NCI-H2227 (cell line): Measurements from ENCODE around the gene ARHGEF38.
"Not testable (repeated sequence)": the region's sequence is repeated elsewhere in the genome, so short reads cannot be mapped to it uniquely, and the experiment has no call there.

ENCODE experiments used
- DNase-seq: peaks from one replicate; lab custom pipeline; 2025; ENCODE audit not compliant: unreplicated experiment; lab: John Stamatoyannopoulos, UW

The ARHGEF38 gene

GRCh38 chr4:105605493-105605892 is 53.1 kb downstream of the ARHGEF38 start:
- DNase-seq: no peak

- no peak for DNase-seq
Observed at GRCh38 chr4:105607876-105608275, 55.5 kb downstream of the ARHGEF38 start.

DNA sequence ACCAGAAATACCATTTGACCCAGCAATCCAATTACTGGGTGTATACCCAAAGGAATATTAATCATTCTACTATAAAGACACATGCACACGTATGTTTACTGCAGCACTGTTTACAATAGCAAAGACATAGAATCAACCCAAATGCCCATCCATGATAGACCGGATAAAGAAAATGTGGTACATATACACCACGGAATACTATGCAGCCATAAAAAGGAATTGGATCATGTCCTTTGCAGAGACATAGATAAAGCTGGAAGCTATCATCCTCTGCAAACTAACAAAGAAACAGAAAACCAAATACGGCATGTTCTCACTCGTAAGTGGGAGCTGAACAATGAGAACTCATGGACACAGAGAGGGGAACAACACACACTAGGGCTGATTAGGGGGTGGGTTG is 57.4 kb downstream of the ARHGEF38 start:
- DNase-seq: not testable (repeated sequence)

GRCh38 chr4:105613306-105613705 is 60.9 kb downstream of the ARHGEF38 start:
- DNase-seq: no peak

DNA sequence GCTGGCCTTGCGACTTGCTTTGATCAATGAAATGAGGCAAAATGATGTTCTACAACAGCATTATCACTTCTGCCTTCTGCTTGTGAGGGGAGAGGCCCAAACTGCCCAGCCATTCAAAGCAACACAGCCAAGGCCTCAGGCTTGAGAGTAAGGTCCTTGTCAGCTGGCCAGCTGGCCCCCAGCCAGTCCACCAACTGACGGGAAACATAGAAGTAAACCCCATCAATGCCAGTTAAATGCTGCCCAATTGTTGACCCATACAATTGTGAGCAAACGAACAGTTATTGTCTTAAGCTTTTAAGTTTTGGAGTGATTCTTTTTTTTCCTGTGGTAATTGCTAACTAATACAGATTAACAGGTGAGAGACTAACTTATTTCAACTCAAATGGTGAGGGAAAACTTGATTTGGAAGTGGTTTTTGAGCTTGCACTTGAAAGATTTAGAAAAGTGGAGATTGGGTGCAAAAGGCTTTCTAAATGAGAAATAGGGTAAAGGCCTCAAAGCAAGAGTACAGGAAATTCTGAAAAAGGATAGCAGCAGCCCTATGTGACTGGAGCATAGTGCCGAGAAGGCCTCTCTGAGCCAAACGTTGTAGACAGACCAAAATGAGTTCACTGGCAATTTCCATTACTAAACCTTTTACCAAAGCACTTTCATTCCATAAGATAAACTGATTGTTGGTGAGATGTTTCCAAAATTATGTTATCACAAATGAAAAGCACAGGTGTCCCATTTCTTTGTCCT is 66.9 kb downstream of the ARHGEF38 start:
- no peak for DNase-seq

GRCh38 chr4:105620640-105621323 is 68.4 kb downstream of the ARHGEF38 start:
- no peak for DNase-seq

DNA sequence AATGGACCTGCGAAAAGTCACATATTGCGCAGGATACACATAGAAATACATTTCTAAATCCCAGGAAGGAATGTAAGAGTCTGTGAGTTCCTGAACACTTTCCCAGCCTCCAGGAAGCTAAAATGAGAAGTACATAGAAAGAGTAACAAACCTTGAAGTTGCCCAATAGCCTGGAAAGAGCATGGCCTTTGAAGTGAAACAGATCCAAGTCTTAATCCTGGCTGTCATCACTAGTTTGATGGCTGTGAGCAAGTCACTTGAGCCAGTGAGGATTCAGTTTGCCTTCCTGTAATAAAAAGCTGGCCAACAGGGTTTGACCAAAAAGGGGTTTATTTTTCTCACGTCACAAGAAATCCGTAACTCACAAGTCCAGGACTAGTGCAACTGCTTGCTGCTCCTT is 69.8 kb downstream of the ARHGEF38 start:
- no peak for DNase-seq

GRCh38 chr4:105623099-105623498 is 70.7 kb downstream of the ARHGEF38 start:
- DNase-seq: no peak

DNA sequence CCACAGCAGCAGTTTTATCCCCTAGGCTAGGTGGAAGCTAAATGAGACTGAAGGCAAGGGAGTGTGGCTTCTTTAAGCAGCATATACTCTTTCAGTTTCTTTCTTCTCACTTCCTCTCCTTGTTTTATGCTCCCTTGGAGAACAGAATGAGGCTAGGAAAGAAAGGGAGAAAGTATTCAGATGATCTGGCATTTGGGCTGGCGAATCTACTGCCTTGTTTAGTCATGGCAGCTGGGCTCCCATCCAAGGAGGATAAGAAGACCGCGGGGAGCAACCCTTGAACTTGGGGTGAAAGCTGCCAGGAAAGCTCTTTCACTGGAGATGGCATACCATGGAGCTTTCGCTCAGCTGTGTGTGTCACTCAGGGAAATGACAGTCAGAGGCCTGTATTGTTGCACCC is 72.1 kb downstream of the ARHGEF38 start:
- no peak for DNase-seq

GRCh38 chr4:105625214-105625613 is 72.8 kb downstream of the ARHGEF38 start:
- no peak for DNase-seq

DNA sequence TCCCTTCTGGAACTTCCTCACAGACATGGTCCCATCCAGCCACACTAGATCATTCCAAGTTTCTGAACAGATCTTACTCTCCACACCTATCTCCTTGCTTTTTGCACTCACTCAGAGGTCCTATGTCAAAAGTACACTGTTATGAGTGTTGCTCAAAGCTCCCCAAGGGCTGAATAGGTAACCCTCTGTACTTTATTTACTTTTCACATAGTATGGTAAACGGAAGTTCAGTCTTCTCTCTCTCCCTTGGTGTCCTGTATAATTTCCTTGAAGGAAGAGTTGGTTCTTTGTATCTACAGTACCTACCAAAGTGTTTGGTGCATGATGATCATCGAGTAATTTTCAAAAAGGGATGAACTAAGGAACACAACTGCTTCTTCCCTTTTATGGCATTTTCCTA is 74.4 kb downstream of the ARHGEF38 start:
- no peak for DNase-seq

DNA sequence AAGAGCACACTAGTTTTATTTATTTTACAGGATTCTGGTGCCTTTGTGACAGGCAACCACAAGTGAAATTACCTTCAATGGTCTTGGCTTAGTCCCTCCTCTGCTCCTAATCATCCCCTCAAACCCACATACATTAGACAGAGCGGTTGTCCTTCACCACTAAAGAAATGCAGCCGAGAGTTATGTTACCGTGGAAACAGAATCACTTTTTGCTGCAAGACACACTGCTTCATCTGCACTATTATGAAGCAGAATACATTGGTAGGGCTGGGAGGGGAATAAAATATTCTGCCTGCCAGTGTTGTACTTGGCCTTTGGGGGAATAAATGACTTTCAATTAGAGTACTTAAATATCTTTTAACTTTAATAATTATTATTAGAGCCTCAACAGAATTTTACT is 75.2 kb downstream of the ARHGEF38 start:
- peak; percentile 27 for DNase-seq

DNA sequence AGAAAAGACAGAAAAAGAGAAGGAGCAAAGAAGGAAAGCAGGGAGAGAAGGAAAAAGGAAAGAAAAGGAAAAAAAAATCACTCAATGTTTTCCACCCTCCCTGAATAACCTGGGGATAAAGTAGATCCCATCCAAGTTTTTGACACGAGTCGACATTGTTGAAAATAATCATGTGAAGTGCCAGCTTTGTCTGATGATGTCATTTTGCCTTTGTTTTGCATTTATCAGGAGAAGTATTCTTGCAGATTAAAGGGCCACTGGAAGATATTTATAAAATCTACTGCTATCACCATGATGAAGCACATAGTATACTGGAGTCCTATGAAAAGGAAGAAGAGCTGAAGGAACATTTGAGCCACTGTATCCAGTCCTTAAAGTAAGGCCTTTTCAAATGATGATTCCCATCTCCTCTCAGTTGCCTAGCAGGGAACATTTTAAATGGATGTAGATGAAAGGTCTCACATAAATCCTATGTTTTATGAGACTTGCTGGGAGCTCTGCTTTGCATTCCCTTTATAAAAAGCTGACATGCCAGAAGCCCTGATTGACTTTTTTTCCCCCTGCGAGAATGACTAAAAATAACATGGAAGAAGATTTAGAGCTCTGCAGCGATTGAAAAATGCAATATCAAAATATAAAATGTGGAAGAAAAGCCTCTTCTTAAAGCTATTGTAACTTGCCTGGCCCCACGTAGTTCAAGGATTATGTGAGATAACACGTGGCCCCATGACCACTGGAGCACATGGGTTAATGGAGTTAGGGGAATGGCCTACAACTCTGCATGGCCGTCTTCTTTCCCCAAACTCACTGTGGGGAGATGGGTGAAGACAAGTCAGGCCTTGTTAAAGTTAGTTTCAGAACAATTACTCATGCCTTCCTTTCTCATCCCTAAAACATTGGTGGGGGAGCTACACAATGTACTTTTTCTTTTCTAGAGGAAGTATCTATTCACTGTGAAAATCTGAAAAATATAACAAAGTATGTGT is 78.5 kb downstream of the ARHGEF38 start:
- no peak for DNase-seq

- no peak for DNase-seq
Observed at GRCh38 chr4:105631818-105632400, 79.5 kb downstream of the ARHGEF38 start.

DNA sequence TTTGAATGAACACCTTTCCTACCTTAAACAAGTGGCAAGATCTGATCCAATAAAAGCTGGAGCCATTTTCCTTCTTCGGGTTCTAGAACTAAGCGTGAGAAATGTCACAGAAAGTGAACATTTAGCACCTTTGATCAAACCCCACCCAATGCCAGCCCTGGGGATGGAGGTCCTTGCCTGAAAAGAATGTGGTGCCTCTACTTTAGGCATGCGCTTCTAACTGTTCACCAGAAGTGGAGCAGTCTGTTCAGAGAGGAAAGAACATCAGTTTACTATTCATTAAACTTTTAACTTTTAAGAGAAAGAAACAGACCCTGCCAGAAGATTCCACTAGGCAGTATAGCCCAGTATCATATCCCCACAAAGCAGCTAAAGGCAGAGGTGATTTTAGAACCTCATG is 80.2 kb downstream of the ARHGEF38 start:
- DNase-seq: no peak

- DNase-seq: no peak
Observed at GRCh38 chr4:105633241-105633640, 80.8 kb downstream of the ARHGEF38 start.

- no peak for DNase-seq
Observed at GRCh38 chr4:105634402-105635080, 82.1 kb downstream of the ARHGEF38 start.

GRCh38 chr4:105637408-105638176 is 85.2 kb downstream of the ARHGEF38 start:
- peak; percentile 39 for DNase-seq

- DNase-seq: no peak
Observed at GRCh38 chr4:105641845-105642244, 89.4 kb downstream of the ARHGEF38 start.

- no peak for DNase-seq
Observed at GRCh38 chr4:105644257-105644656, 91.8 kb downstream of the ARHGEF38 start.
